Measurements from ENCODE around the gene P4HA3.

Gene P4HA3

DNA sequence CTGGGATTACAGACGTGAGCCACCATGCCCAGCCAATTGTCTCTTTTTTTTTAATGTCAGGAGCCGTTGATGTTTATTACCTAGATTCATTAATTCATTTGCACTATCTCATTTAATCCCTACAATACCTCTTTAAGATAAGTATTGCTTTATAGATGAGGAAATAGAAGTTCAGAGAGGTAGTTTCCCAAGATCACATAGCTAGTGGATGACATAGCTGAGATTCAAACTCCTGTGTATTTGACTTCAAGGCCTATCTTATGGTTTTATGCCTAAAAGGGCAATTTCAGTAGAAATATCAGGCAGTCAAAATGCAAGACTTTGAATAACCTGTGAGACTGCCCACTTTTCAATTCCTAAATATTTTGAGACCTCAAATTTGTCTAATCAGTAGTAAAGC is 73.9 kb downstream of the P4HA3 start:
- TF ChIP-seq, protein P1, sequence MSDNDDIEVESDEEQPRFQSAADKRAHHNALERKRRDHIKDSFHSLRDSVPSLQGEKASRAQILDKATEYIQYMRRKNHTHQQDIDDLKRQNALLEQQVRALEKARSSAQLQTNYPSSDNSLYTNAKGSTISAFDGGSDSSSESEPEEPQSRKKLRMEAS (IDR thresholded peaks at IDR 0.05; ENCODE audit: low read depth, low read length): no peak
- TF ChIP-seq, protein P2, sequence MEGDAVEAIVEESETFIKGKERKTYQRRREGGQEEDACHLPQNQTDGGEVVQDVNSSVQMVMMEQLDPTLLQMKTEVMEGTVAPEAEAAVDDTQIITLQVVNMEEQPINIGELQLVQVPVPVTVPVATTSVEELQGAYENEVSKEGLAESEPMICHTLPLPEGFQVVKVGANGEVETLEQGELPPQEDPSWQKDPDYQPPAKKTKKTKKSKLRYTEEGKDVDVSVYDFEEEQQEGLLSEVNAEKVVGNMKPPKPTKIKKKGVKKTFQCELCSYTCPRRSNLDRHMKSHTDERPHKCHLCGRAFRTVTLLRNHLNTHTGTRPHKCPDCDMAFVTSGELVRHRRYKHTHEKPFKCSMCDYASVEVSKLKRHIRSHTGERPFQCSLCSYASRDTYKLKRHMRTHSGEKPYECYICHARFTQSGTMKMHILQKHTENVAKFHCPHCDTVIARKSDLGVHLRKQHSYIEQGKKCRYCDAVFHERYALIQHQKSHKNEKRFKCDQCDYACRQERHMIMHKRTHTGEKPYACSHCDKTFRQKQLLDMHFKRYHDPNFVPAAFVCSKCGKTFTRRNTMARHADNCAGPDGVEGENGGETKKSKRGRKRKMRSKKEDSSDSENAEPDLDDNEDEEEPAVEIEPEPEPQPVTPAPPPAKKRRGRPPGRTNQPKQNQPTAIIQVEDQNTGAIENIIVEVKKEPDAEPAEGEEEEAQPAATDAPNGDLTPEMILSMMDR (IDR thresholded peaks at IDR 0.05; ENCODE audit: low read depth, low read length): no peak
- no peak for TF ChIP-seq MYC (IDR thresholded peaks at IDR 0.05; ENCODE audit: low read depth, low read length)
- no peak for TF ChIP-seq POLR2A (IDR thresholded peaks at IDR 0.05; ENCODE audit: extremely low read depth, insufficient read length)
- DNase-seq (ENCODE audit: low read depth): no peak
- no peak overlapping the region for H3K4me3 ChIP-seq (ENCODE audit: low read depth, low read length)

DNA sequence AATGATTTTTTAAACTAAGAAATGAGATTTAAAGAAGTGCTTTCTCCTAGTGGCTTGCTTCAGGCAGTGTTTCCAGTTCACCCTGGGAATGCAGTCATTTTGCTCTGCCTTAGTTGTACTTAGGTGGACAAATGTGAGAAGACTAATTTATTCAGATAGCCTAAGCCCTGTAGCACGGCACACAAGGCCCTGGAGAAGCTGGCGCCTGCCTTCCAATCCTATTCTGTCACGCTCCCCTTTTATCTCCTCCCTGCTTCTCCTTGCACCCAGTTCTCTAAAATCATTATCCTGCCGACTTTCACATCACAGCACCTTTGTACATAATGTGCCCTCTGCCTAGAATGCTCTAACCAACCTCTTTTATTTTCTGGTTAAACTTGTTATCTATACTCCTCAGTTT is 76.3 kb downstream of the P4HA3 start:
- no peak for DNase-seq (ENCODE audit: low read depth)
- H3K4me3 ChIP-seq (ENCODE audit: low read depth, low read length): no peak overlapping the region
- no peak for TF ChIP-seq POLR2A (IDR thresholded peaks at IDR 0.05; ENCODE audit: extremely low read depth, insufficient read length)

DNA sequence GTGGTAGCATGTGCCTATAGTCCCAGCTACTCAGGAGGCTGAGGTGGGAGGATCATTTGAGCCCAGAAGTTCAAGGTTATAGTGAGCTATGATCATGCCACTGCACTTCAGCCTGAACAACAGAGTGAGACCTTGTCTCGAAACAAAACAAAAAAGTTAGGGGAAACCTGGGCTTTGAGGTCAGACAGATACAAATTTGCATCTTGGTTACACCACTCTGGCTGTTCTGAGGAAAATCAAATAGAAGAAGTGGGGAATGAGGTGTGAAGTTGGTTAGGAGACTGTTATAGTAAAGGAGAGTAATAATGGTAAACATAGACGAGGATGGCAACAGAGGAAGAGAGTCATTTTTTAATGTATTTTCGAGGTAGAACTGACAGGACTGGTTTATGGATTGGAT is 77.8 kb downstream of the P4HA3 start:
- TF ChIP-seq, protein P2 (IDR thresholded peaks at IDR 0.05; ENCODE audit: low read depth, low read length): no peak
- no peak for TF ChIP-seq POLR2A (IDR thresholded peaks at IDR 0.05; ENCODE audit: extremely low read depth, insufficient read length)
- TF ChIP-seq, protein P1 (IDR thresholded peaks at IDR 0.05; ENCODE audit: low read depth, low read length): no peak
- no peak for TF ChIP-seq MYC (IDR thresholded peaks at IDR 0.05; ENCODE audit: low read depth, low read length)
- DNase-seq (ENCODE audit: low read depth): no peak
- H3K4me3 ChIP-seq (ENCODE audit: low read depth, low read length): no peak overlapping the region

DNA sequence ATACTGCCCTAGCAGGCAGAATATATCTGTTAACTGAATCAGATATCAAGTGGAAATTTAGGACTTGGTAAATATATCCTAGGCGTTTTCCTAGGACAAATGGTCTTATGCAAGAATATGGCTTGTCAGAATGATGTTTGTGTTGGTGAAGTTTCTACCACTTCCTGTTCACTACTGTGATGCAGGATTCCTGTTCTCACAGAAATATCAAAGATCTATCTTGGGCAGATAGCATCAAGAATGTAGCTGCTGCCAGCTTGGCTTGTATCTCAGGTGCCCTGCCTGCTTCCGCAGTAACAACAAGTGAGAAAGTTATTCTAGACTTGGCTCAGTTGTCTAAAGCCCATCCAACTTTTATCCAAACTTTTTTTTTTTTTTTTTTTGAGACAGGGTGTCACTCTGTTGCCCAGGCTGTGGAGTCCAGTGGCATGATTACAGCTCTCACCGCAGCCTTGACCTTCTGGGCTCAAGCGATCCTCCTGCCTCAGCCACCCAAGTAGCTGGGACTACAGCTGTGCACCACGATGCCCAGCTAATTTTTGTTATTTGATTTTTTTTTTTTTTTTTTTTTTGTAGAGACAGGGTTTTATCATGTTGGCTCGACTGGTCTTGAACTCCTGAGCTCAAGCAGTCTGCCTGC is 79.0 kb downstream of the P4HA3 start:
- H3K4me3 ChIP-seq (ENCODE audit: low read depth, low read length): no peak overlapping the region
- TF ChIP-seq, protein P1 (IDR thresholded peaks at IDR 0.05; ENCODE audit: low read depth, low read length): no peak
- no peak for TF ChIP-seq MYC (IDR thresholded peaks at IDR 0.05; ENCODE audit: low read depth, low read length)
- no peak for TF ChIP-seq POLR2A (IDR thresholded peaks at IDR 0.05; ENCODE audit: extremely low read depth, insufficient read length)
- TF ChIP-seq, protein P2 (IDR thresholded peaks at IDR 0.05; ENCODE audit: low read depth, low read length): no peak
- DNase-seq (ENCODE audit: low read depth): no peak

DNA sequence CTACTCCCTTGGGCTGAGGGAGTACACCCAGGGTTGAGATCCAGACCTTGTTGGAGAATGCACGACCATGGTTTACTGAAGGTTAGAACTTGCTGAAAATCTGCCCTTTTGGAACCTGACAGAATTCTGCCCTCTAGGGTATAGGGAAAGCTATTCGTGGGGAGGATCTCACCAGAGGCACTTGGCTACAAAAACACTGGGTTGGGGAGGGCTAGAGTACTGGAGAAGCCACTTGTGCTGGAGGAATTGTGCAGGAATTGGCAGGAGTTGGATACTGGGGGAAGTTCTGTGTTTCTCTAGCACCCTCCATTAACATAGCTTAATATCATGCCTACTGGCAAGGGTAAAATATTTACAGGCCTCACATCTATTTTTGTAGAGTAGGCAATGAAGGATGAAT is 84.5 kb downstream of the P4HA3 start:
- no peak for DNase-seq (ENCODE audit: low read depth)
- no peak overlapping the region for H3K4me3 ChIP-seq (ENCODE audit: low read depth, low read length)
- TF ChIP-seq POLR2A (IDR thresholded peaks at IDR 0.05; ENCODE audit: extremely low read depth, insufficient read length) (no peak), MYC (IDR thresholded peaks at IDR 0.05; ENCODE audit: low read depth, low read length) (no peak)
- TF ChIP-seq, protein P2 (IDR thresholded peaks at IDR 0.05; ENCODE audit: low read depth, low read length): no peak
- TF ChIP-seq, protein P1 (IDR thresholded peaks at IDR 0.05; ENCODE audit: low read depth, low read length): no peak

DNA sequence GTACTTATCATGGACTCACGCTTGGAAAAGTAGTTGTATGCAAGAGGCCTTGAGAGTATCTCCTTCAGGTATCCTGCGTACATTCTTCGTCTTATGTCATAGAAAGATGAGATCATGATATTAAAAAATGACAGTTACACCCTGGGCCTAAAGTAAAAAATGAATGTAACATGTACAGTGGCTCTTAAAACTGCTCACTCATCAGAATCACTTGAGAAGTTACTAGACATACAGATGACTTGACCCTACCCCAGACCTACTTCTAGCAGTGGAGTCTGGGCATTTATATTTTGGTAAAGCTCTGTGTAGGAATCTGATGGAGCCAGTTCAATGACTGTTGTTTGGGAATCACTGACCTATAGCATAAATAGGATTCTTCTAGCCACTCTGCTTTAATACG is 85.9 kb downstream of the P4HA3 start:
- TF ChIP-seq POLR2A (IDR thresholded peaks at IDR 0.05; ENCODE audit: extremely low read depth, insufficient read length): no peak
- DNase-seq (ENCODE audit: low read depth): no peak
- H3K4me3 ChIP-seq (ENCODE audit: low read depth, low read length): no peak overlapping the region

DNA sequence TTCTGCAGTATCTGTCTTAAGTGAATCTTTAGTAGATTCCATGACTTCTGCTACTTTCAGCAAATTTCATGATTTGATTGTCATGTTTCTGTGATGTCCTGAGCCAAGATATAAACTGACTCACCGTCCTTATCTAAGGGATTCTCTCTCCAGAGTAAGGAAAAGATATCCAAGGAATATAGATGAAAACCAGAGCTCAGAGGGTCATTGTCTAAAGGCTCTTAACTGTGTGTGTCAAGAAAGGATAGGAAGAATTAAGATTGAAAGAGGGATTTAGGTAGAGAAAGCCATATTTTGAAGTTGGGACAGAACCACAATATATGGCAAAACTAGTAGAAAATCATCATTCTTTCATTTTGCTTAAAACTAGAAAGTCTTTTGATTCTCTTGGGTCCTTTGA is 89.6 kb downstream of the P4HA3 start:
- TF ChIP-seq, protein P2 (IDR thresholded peaks at IDR 0.05; ENCODE audit: low read depth, low read length): no peak
- TF ChIP-seq POLR2A (IDR thresholded peaks at IDR 0.05; ENCODE audit: extremely low read depth, insufficient read length) (no peak), MYC (IDR thresholded peaks at IDR 0.05; ENCODE audit: low read depth, low read length) (no peak)
- TF ChIP-seq, protein P1 (IDR thresholded peaks at IDR 0.05; ENCODE audit: low read depth, low read length): no peak
- no peak for DNase-seq (ENCODE audit: low read depth)
- no peak overlapping the region for H3K4me3 ChIP-seq (ENCODE audit: low read depth, low read length)
